Ishikawa (cell line): ENCODE data around the gene MLLT10.

Experiments used
- CREB1 ChIP-seq: IDR thresholded peaks from 2 replicates; pipeline ENCODE4 v1.6.1; 2012; ENCODE audit warnings: low read depth
- TAF1 ChIP-seq: IDR thresholded peaks from 2 replicates; pipeline ENCODE4 v1.6.1; 2012; ENCODE audit warnings: low read depth, mild to moderate bottlenecking
- ZBTB7A ChIP-seq: IDR thresholded peaks from 2 replicates; pipeline ENCODE4 v1.6.1; 2012; ENCODE audit warnings: low read depth
- TF ChIP-seq, protein P1 (sequence below): IDR thresholded peaks from 2 replicates; pipeline ENCODE4 v1.6.1; 2012

DNA sequence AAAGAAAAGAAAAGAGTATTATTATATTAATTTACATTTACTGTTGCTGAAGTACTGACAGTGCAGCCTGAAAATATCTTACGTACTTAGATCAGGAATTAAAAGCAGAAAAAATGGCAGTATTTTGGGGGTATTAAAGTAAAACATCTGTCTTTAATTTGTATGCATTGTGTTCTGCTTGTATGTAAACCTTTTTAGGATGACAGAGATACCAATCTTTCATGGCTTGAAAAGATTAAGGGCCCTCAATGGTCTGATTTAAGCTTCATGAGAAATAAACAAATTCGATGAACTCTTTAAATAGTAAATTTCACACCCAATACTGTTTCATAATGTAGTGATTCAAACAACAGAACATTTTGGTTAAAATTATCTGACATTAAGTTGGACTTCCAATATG is 116.3 kb downstream of the MLLT10 start:
- TF ChIP-seq, protein P1, sequence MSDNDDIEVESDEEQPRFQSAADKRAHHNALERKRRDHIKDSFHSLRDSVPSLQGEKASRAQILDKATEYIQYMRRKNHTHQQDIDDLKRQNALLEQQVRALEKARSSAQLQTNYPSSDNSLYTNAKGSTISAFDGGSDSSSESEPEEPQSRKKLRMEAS = no peak
- TF ChIP-seq ZBTB7A (no peak), TAF1 (no peak), CREB1 (no peak)
